HL-60 (cell line): ENCODE data around the gene PDLIM5.
A peak's percentile ranks its signal among the peaks of the same experiment; 100 is the strongest.

ENCODE experiments used
- DNase-seq, 2 experiments: peaks; one replicate each; pipeline ENCODE4 v3.0.0-alpha.2; 2010 to 2020; ENCODE audit warnings: low read depth in 1 of 2, low spot score in 1 of 2
- H3K27ac ChIP-seq: fragments of 250-450 bp; sonication (Bioruptor Pico); replicated peaks from 2 replicates; pipeline ENCODE4 v1.5.1; 2020; ENCODE audit warnings: mild to moderate bottlenecking, moderate library complexity
- H3K27me3 ChIP-seq: fragments of 250-450 bp; sonication (Bioruptor Pico); 2 replicates; pipeline ENCODE4 v1.5.1; 2021; ENCODE audit warnings: mild to moderate bottlenecking, moderate library complexity; ENCODE audit not compliant: insufficient read depth, poor library complexity, severe bottlenecking
- H3K4me3 ChIP-seq: replicated peaks from 2 replicates; pipeline ENCODE4 v1.5.1; 2011; ENCODE audit warnings: mild to moderate bottlenecking, control low read depth, low read length; ENCODE audit not compliant: insufficient read depth
- GABPA ChIP-seq: IDR thresholded peaks from 2 replicates; pipeline ENCODE4 v1.6.1; 2012; ENCODE audit warnings: low read depth
- POLR2AphosphoS5 ChIP-seq: IDR thresholded peaks from 2 replicates; pipeline ENCODE4 v1.6.1; 2012; ENCODE audit warnings: low read depth
- SPI1 ChIP-seq: IDR thresholded peaks from 2 replicates; pipeline ENCODE4 v1.6.1; 2012; ENCODE audit warnings: low read depth, mild to moderate bottlenecking, borderline replicate concordance
- TF ChIP-seq, protein P1 (sequence below): IDR thresholded peaks from one replicate; pipeline ENCODE4 v1.5.1; 2011; ENCODE audit warnings: low read length, control low read depth, inconsistent platforms; ENCODE audit not compliant: insufficient read depth
- TF ChIP-seq, protein P2 (sequence below): IDR thresholded peaks from 2 replicates; pipeline ENCODE4 v1.6.1; 2012; ENCODE audit warnings: low read depth; ENCODE audit not compliant: insufficient replicate concordance

PDLIM5 gene

DNA sequence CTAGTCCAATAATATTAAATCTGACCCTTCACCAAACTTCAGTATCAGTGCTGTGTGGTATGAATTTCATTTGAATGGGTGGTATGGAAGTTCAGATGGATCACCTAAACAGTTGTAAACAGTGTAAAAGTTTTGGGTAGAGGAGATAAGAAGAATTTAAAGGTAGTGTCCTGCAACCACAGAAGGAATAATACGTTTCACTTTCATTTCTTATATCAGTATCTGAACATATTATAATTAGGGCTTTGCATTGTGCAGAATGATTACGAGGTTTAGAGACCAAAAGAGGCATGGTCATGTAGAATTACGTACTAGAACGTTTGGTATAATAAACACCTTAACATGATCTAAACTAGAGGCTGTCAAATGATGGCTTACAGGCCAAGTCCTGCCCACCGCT lies 116.1 kb downstream of the PDLIM5 start:
- Histone ChIP-seq H3K27me3 (no peaks in the 10 kb centered on the region), H3K4me3 (no peak overlapping the region), H3K27ac (no peak overlapping the region)
- TF ChIP-seq SPI1, result no peak
- no peak for DNase-seq

DNA sequence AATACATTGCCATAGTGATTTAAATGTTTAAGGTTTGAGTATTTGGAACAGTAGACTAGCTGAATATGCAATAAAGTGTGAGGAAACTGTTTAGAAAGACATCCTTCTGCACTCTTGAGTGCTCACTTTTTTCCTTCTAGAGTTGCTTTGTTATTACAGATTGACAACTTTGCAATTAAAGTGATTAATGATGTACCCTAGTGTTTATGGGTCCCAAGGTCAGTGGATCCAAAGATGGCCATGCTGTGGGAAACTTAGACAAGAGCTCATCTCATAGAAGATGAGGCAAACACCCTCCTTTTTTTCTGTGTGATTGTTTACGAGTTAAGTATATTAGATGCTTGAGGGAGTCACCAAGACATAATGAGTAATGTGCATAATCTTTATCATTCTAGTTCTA lies 118.8 kb downstream of the PDLIM5 start:
- TF ChIP-seq SPI1 (no peak), POLR2AphosphoS5 (no peak), GABPA (no peak)
- TF ChIP-seq, protein P1, sequence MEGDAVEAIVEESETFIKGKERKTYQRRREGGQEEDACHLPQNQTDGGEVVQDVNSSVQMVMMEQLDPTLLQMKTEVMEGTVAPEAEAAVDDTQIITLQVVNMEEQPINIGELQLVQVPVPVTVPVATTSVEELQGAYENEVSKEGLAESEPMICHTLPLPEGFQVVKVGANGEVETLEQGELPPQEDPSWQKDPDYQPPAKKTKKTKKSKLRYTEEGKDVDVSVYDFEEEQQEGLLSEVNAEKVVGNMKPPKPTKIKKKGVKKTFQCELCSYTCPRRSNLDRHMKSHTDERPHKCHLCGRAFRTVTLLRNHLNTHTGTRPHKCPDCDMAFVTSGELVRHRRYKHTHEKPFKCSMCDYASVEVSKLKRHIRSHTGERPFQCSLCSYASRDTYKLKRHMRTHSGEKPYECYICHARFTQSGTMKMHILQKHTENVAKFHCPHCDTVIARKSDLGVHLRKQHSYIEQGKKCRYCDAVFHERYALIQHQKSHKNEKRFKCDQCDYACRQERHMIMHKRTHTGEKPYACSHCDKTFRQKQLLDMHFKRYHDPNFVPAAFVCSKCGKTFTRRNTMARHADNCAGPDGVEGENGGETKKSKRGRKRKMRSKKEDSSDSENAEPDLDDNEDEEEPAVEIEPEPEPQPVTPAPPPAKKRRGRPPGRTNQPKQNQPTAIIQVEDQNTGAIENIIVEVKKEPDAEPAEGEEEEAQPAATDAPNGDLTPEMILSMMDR, result no peak
- TF ChIP-seq, protein P2, sequence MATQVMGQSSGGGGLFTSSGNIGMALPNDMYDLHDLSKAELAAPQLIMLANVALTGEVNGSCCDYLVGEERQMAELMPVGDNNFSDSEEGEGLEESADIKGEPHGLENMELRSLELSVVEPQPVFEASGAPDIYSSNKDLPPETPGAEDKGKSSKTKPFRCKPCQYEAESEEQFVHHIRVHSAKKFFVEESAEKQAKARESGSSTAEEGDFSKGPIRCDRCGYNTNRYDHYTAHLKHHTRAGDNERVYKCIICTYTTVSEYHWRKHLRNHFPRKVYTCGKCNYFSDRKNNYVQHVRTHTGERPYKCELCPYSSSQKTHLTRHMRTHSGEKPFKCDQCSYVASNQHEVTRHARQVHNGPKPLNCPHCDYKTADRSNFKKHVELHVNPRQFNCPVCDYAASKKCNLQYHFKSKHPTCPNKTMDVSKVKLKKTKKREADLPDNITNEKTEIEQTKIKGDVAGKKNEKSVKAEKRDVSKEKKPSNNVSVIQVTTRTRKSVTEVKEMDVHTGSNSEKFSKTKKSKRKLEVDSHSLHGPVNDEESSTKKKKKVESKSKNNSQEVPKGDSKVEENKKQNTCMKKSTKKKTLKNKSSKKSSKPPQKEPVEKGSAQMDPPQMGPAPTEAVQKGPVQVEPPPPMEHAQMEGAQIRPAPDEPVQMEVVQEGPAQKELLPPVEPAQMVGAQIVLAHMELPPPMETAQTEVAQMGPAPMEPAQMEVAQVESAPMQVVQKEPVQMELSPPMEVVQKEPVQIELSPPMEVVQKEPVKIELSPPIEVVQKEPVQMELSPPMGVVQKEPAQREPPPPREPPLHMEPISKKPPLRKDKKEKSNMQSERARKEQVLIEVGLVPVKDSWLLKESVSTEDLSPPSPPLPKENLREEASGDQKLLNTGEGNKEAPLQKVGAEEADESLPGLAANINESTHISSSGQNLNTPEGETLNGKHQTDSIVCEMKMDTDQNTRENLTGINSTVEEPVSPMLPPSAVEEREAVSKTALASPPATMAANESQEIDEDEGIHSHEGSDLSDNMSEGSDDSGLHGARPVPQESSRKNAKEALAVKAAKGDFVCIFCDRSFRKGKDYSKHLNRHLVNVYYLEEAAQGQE, result no peak
- no peak overlapping the region for H3K27ac ChIP-seq
- DNase-seq, result no peak
- no peak overlapping the region for H3K4me3 ChIP-seq
- H3K27me3 ChIP-seq, result no peaks in the 10 kb centered on the region

- DNase-seq, result no peak
- Histone ChIP-seq H3K4me3 (no peak overlapping the region), H3K27me3 (no peaks in the 10 kb centered on the region), H3K27ac (no peak overlapping the region)
- TF ChIP-seq SPI1 (no peak), POLR2AphosphoS5 (no peak), GABPA (no peak)
- TF ChIP-seq, protein P1, result no peak
- TF ChIP-seq, protein P2, result no peak
Measured at GRCh38 chr4:94571298-94571697, 119.6 kb downstream of the PDLIM5 start.

DNA sequence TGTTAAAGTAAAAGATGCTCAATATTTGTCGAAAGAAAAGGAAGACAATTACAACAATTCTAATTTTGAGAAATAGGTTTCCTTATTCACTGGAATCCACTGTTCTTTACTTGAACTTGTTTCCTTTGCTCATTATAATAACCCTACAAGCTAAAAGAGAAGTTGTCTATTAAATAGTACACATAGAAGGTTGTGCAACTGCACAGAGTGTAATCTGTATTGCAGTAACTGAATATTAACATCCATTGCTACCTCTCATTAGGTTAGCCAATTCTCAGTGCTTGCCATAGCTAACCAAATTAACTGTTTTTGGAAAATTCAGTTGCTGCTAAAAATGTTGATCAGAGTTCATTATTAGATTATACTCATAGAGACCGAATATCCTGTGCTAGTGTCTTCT lies 120.0 kb downstream of the PDLIM5 start:
- Histone ChIP-seq H3K27me3 (no peaks in the 10 kb centered on the region), H3K4me3 (no peak overlapping the region), H3K27ac (no peak overlapping the region)
- DNase-seq, result peak in 1 of 2 experiments; percentile 18
- no peak for TF ChIP-seq SPI1
- no peak for TF ChIP-seq GABPA
- TF ChIP-seq, protein P1, result no peak
- TF ChIP-seq POLR2AphosphoS5, result no peak
- TF ChIP-seq, protein P2, result no peak
